WTC11 (cell line): ENCODE data around the gene AREL1. TPM values are rescaled to one million over a fixed set of nuclear protein-coding genes. Genes with fewer than 3 reads are reported as not detected.

Experiments
- ATAC-seq: fragments of 200-7000 bp; cut with Tn5 transposase; 2 replicates; pipeline ENCODE4 v1.10.0; 2021; ENCODE audit warnings: mild to moderate bottlenecking, moderate library complexity
- CTCF ChIA-PET: fragments of 300-600 bp; sonication (Branson Sonifier 250); formaldehyde crosslinking; loops from one replicate; lab custom pipeline; 2021; ENCODE audit warnings: antibody characterized with exemption; lab: Charles Lee
- POLR2A ChIA-PET: fragments of 350-600 bp; sonication (Branson Sonifier 250); formaldehyde crosslinking; loops from one replicate; lab custom pipeline; 2021; ENCODE audit warnings: antibody characterized with exemption; lab: Charles Lee
- DNase-seq: peaks from one replicate; pipeline ENCODE4 v3.0.0; 2021; ENCODE audit warnings: low spot score
- H3K27ac Mint-ChIP-seq: 2 replicates; pipeline ENCODE4 v1.8.0; 2021; ENCODE audit warnings: mixed read lengths
- H3K27me3 Mint-ChIP-seq: 2 replicates; pipeline ENCODE4 v1.8.0; 2021; ENCODE audit warnings: low read depth, mild to moderate bottlenecking, moderate library complexity, mixed read lengths
- H3K36me3 Mint-ChIP-seq: 2 replicates; pipeline ENCODE4 v1.8.0; 2021; ENCODE audit warnings: mixed read lengths
- H3K4me1 Mint-ChIP-seq: 2 replicates; pipeline ENCODE4 v1.8.0; 2022; ENCODE audit warnings: mixed read lengths
- H3K4me3 Mint-ChIP-seq: 2 replicates; pipeline ENCODE4 v1.8.0; 2021; ENCODE audit warnings: mild to moderate bottlenecking, moderate library complexity, mixed read lengths
- H3K9me3 Mint-ChIP-seq: 2 replicates; pipeline ENCODE4 v1.8.0; 2021; ENCODE audit warnings: mixed read lengths
- CREB1 ChIP-seq: sonication (generic); formaldehyde crosslinking; IDR thresholded peaks from 2 replicates; pipeline ENCODE4 v1.8.0; 2023; ENCODE audit warnings: mild to moderate bottlenecking, missing genetic modification reagents
- ELF4 ChIP-seq: sonication (generic); formaldehyde crosslinking; IDR thresholded peaks from 2 replicates; pipeline ENCODE4 v1.8.1; 2022; ENCODE audit warnings: low read depth, mild to moderate bottlenecking, moderate library complexity, missing genetic modification reagents
- GTF2I ChIP-seq: fragments of 250-450 bp; sonication (Bioruptor Pico); conservative IDR thresholded peaks from 2 replicates; pipeline ENCODE4 v1.4.0; 2021; ENCODE audit warnings: mild to moderate bottlenecking
- HMGA2 ChIP-seq: fragments of 250-450 bp; sonication (Bioruptor Pico); IDR thresholded peaks from 2 replicates; pipeline ENCODE4 v1.4.0; 2021; ENCODE audit warnings: mild to moderate bottlenecking, moderate library complexity
- MXD4 ChIP-seq: fragments of 250-450 bp; sonication (Bioruptor Pico); IDR thresholded peaks from 2 replicates; pipeline ENCODE4 v1.8.0; 2021; ENCODE audit warnings: mild to moderate bottlenecking, moderate library complexity, borderline replicate concordance
- NR1H2 ChIP-seq: sonication (generic); formaldehyde crosslinking; IDR thresholded peaks from 2 replicates; pipeline ENCODE4 v1.9.0; 2021; ENCODE audit warnings: mild to moderate bottlenecking, moderate library complexity, missing genetic modification reagents
- PRDM15 ChIP-seq: sonication (generic); formaldehyde crosslinking; IDR thresholded peaks from 2 replicates; pipeline ENCODE4 v1.8.0; 2022; ENCODE audit warnings: missing genetic modification reagents
- RELA ChIP-seq: sonication (generic); formaldehyde crosslinking; IDR thresholded peaks from 2 replicates; pipeline ENCODE4 v1.8.1; 2022; ENCODE audit warnings: missing genetic modification reagents, mild to moderate bottlenecking, borderline replicate concordance
- RORB ChIP-seq: fragments of 250-450 bp; sonication (Bioruptor Pico); IDR thresholded peaks from 2 replicates; pipeline ENCODE4 v1.9.0; 2021; ENCODE audit warnings: mild to moderate bottlenecking
- SMAD4 ChIP-seq: sonication (generic); formaldehyde crosslinking; IDR thresholded peaks from 2 replicates; pipeline ENCODE4 v1.8.0; 2022; ENCODE audit warnings: mild to moderate bottlenecking, missing genetic modification reagents
- SP1 ChIP-seq: sonication (generic); formaldehyde crosslinking; conservative IDR thresholded peaks from 2 replicates; pipeline ENCODE4 v1.8.1; 2022; ENCODE audit warnings: missing genetic modification reagents
- ZMAT4 ChIP-seq: fragments of 250-450 bp; sonication (Bioruptor Pico); IDR thresholded peaks from 2 replicates; pipeline ENCODE4 v1.9.0; 2021; ENCODE audit warnings: mild to moderate bottlenecking
- ZNF263 ChIP-seq: sonication (generic); formaldehyde crosslinking; IDR thresholded peaks from 2 replicates; pipeline ENCODE4 v1.8.1; 2022; ENCODE audit warnings: low read depth, mild to moderate bottlenecking, moderate library complexity, missing genetic modification reagents
- total RNA-seq: library from RNA; stranded (reverse); gene quantifications from 3 replicates; pipeline ENCODE4 v1.2.3, GENCODE V29; 2021
- TF ChIP-seq, protein P1 (sequence below): sonication (generic); formaldehyde crosslinking; IDR thresholded peaks from 2 replicates; pipeline ENCODE4 v1.8.1; 2022; ENCODE audit warnings: low read depth, missing genetic modification reagents, borderline replicate concordance
- TF ChIP-seq, protein P2 (sequence below): sonication (generic); formaldehyde crosslinking; IDR thresholded peaks from 2 replicates; pipeline ENCODE4 v1.8.0; 2023; ENCODE audit warnings: missing genetic modification reagents
- TF ChIP-seq, protein P3 (sequence below): sonication (generic); formaldehyde crosslinking; IDR thresholded peaks from 2 replicates; pipeline ENCODE4 v1.8.1; 2023; ENCODE audit warnings: mild to moderate bottlenecking, missing genetic modification reagents

Gene AREL1
- total RNA-seq, 1 experiment from 2014 or later = 37.0 TPM

DNA sequence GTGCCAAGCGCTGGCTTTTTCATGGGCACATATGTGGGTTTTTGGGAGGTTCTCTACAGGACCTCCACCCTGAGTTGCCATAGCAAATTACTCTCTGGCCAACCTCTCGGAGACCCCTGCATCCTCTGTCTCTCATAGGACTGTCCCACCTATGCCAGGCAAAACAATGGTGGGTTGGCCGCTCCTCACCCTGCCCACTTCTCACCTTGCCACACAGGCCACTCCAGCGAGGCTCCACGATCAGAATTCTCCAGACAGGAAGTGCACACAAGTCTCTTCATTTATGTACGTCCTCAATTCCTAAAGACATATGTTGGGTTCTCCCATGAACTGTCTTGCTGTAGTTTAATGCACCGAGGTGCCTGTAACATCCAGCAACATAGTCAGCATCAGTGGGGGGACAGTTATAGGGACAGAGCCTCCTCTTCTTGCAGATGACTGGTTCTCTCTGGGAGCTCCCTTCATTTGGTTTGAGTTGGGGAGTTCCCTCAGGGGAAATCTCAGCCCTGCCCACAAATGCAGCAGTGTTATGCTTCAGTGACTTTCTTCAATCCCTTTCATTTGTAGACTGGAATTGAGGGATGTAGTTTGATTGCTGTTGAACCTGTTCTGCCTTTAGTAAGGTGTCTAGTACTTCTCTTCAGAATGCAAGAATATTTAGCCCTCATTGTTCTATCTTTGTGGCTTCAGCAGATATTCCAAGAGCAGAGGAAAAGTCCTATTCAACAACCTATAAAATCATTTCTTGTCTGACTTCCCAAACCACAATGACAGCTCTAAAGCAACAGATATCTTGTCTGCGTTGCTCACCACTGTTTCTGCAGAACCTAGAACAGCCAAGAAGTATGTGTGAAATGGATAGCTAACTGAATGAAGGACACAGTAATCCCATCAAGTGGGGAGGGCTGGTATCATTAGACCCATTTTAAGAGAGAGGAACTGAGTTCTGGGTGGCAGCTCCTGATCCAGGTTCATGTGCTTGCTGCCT, 98.1 kb downstream of the AREL1 start:
- ChIA-PET POLR2A (no interaction called here), CTCF (interaction anchor here (0.8 kb wide), 1 partner anchor 83 kb away, joined by 3 read pairs; no protein-coding TSS in a partner anchor)
- Mint-ChIP-seq H3K4me1 (peaks cover 37% of the 10 kb centered on the region), H3K27ac (no peak overlapping the region), H3K9me3 (no peaks in the 10 kb centered on the region), H3K4me3 (no peak overlapping the region), H3K36me3 (no peaks in the 10 kb centered on the region), H3K27me3 (peaks cover 58% of the 10 kb centered on the region)
- ATAC-seq (no peak), DNase-seq (no peak)
- TF ChIP-seq ELF4 (CRISPR knock-in tag) = no peak
- TF ChIP-seq, protein P1, sequence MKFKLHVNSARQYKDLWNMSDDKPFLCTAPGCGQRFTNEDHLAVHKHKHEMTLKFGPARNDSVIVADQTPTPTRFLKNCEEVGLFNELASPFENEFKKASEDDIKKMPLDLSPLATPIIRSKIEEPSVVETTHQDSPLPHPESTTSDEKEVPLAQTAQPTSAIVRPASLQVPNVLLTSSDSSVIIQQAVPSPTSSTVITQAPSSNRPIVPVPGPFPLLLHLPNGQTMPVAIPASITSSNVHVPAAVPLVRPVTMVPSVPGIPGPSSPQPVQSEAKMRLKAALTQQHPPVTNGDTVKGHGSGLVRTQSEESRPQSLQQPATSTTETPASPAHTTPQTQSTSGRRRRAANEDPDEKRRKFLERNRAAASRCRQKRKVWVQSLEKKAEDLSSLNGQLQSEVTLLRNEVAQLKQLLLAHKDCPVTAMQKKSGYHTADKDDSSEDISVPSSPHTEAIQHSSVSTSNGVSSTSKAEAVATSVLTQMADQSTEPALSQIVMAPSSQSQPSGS (CRISPR knock-in tag) = no peak
- TF ChIP-seq RORB (CRISPR knock-in tag) = no peak
- TF ChIP-seq, protein P2, sequence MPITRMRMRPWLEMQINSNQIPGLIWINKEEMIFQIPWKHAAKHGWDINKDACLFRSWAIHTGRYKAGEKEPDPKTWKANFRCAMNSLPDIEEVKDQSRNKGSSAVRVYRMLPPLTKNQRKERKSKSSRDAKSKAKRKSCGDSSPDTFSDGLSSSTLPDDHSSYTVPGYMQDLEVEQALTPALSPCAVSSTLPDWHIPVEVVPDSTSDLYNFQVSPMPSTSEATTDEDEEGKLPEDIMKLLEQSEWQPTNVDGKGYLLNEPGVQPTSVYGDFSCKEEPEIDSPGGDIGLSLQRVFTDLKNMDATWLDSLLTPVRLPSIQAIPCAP (CRISPR knock-in tag) = no peak
- TF ChIP-seq, protein P3, sequence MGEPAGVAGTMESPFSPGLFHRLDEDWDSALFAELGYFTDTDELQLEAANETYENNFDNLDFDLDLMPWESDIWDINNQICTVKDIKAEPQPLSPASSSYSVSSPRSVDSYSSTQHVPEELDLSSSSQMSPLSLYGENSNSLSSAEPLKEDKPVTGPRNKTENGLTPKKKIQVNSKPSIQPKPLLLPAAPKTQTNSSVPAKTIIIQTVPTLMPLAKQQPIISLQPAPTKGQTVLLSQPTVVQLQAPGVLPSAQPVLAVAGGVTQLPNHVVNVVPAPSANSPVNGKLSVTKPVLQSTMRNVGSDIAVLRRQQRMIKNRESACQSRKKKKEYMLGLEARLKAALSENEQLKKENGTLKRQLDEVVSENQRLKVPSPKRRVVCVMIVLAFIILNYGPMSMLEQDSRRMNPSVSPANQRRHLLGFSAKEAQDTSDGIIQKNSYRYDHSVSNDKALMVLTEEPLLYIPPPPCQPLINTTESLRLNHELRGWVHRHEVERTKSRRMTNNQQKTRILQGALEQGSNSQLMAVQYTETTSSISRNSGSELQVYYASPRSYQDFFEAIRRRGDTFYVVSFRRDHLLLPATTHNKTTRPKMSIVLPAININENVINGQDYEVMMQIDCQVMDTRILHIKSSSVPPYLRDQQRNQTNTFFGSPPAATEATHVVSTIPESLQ (CRISPR knock-in tag) = no peak
- no peak for TF ChIP-seq NR1H2 (CRISPR knock-in tag)
- TF ChIP-seq HMGA2 (CRISPR knock-in tag) = no peak
- no peak for TF ChIP-seq ZNF263
- no peak for TF ChIP-seq RELA (CRISPR knock-in tag)
- no peak for TF ChIP-seq MXD4 (CRISPR knock-in tag)
- no peak for TF ChIP-seq SMAD4 (CRISPR knock-in tag)
- TF ChIP-seq SP1 (CRISPR knock-in tag) = no peak
- TF ChIP-seq ZMAT4 (CRISPR knock-in tag) = no peak
- TF ChIP-seq CREB1 = no peak

GRCh38 chr14:74613211-74613914, 99.5 kb downstream of the AREL1 start:
- ChIA-PET CTCF (interaction anchor here (0.6 to 5.9 kb wide), 21 partner anchors 9 to 292 kb away, joined by 3 to 110 read pairs (median 6); no protein-coding TSS in a partner anchor), POLR2A (no interaction called here)
- no peaks in the 10 kb centered on the region for H3K9me3 Mint-ChIP-seq
- ATAC-seq (no peak), DNase-seq (no peak)
- no peaks in the 10 kb centered on the region for H3K36me3 Mint-ChIP-seq
- H3K4me1 Mint-ChIP-seq = peaks cover 29% of the 10 kb centered on the region
- no peak overlapping the region; the same call in 1 of the 2 replicates for H3K4me3 Mint-ChIP-seq
- peak; percentile 35; the same call in 1 of the 2 replicates for TF ChIP-seq PRDM15
- no peak for TF ChIP-seq GTF2I (CRISPR knock-in tag)
- no peak overlapping the region for H3K27ac Mint-ChIP-seq
- H3K27me3 Mint-ChIP-seq = peaks cover 68% of the 10 kb centered on the region
